GM12874 (cell line): Measurements from ENCODE around the gene PNPLA8.

Experiments used
- TF ChIP-seq, protein P1 (sequence below): IDR thresholded peaks from 2 replicates; pipeline ENCODE4 v1.5.1; 2011; ENCODE audit warnings: low read depth, mild to moderate bottlenecking, control low read depth, low read length, moderate library complexity; ENCODE audit not compliant: insufficient read depth

The PNPLA8 gene

DNA sequence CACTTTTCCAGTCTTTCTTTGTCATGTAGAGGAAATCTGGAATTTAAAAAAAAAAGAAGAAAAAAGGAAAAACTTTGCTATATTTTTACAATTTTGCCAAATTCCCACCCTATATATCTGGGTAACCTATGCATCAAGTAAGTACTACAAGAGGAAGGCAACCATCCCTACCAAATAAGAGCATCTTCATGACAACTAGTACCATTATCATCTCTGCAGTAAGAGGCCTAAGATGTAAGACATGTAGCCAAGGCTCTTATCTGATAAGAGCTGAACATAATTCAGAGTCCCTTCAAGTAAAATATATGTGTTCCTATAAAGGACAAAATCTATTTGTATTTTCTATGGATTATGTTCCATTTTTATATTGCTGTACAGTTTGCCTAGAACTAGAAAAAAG is 40.1 kb upstream of the PNPLA8 start:
- TF ChIP-seq, protein P1, sequence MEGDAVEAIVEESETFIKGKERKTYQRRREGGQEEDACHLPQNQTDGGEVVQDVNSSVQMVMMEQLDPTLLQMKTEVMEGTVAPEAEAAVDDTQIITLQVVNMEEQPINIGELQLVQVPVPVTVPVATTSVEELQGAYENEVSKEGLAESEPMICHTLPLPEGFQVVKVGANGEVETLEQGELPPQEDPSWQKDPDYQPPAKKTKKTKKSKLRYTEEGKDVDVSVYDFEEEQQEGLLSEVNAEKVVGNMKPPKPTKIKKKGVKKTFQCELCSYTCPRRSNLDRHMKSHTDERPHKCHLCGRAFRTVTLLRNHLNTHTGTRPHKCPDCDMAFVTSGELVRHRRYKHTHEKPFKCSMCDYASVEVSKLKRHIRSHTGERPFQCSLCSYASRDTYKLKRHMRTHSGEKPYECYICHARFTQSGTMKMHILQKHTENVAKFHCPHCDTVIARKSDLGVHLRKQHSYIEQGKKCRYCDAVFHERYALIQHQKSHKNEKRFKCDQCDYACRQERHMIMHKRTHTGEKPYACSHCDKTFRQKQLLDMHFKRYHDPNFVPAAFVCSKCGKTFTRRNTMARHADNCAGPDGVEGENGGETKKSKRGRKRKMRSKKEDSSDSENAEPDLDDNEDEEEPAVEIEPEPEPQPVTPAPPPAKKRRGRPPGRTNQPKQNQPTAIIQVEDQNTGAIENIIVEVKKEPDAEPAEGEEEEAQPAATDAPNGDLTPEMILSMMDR, result no peak

DNA sequence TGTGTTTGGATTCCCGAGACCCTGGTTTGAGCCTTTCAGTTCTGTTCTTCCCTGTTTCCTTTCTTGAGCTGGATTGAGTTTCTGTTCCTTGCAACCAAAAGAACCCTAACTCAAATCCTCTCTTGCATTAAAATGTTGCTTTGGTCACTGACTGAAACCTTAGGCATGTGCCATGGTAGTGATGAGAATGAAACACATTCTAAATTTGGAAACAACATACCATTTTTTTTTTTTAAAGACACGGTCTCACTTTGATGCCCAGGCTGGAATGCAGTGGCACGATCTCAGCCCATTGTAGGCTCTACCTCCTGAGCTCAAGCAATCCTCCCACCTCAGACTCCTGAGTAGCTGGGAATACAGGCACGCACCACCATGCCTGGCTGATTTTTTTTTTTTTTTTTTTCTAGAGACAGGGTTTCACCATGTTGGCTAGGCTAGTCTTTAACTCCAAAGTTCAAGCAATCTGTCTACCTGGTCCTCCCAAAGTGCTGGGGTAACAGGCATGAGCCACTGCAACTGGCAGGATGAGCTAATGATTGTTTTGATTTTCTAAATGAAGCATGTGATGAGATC is 35.2 kb upstream of the PNPLA8 start:
- TF ChIP-seq, protein P1, result no peak

DNA sequence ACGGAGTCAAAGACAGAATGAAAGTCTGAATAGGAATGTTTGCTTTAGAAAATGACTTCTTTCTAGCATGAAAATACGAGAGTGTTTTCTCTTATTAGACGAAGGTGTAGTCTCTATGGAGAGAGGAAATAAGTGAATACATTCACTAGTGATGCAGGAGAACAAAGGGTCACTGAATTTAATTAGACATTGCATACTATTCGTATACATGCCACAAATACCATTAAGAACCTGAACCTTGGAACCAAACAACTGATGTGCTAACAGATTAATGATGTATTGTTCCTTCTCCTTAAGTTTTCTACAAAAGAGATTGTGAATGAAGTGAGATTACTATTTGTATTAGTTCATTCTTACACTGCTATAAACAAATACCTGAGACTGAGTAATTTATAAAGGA is 33.3 kb upstream of the PNPLA8 start:
- TF ChIP-seq, protein P1, result no peak

DNA sequence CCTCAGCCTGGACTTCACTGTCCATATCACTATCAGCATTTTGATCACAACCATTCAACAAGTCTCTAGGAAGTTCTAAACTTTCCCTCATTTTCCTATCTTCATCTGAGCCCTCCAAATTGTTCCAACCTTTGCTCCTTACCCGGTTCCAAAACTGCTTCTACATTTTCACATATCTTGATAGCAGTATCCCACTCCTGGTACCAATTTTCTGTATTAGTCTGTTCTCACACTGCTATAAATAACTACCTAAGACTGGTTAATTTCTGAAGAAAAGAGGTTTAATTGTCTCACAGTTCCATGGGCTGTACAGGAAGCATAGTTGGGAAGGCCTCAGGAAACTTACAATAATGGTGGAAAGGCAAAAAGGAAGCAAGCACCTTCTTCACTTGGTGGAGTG is 31.7 kb upstream of the PNPLA8 start:
- TF ChIP-seq, protein P1, result no peak

DNA sequence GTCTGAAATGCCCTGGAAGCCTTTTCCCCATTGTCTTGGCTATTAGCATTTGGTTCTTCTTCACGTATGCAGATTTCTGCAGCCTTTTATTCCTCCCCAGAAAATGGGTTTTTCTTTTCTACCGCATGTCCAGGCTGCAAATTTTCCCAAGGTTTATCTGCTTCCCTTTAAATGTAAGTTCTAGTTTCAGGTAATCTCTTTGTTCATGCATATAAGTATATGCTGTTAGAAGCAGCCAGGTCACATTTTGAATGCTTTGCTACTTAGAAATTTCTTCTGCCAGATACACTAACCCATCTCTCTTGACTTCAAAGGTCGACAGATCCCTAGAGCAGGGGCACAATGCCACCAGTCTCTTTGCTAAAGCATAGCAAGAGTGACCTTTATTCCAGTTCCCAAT is 31.3 kb upstream of the PNPLA8 start:
- TF ChIP-seq, protein P1, result no peak

DNA sequence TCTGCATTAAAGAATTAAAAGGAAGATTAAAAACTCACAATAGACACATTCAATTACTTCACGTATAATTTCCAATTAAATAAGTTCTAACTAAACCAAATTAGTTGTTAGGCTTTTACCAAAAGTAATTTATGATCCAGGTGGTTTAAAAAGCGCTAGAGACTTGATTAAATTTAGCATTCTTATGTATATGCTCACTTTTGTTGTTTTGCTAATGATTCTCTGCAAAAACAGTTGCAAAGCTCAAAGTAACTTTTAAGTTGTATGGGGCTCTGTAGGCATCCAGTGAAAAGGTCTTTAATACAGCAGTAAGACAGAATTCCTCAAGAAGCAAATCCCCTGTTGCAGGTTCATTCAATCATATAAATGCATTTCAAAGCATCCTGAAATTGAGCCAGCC is 15.5 kb upstream of the PNPLA8 start:
- TF ChIP-seq, protein P1, result no peak

DNA sequence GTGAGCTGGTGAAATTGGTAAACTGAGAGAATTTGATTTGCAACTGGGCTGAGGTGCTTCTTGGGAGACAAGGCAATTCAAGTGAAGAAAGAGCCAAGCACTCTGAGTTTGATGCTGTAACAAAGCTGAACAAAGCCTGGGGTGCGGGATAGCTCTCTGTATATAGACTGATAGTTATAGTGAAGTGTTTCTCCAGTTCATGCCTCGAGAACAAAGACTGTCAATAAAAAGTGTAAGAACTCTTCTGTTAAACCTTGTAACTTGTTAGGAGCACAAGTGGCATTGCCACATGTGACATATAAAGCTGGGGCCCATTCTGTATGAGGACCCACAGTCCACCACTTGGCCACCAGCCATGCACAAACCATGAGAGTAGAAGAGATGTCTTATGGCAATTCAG is 11.3 kb upstream of the PNPLA8 start:
- TF ChIP-seq, protein P1, result no peak

DNA sequence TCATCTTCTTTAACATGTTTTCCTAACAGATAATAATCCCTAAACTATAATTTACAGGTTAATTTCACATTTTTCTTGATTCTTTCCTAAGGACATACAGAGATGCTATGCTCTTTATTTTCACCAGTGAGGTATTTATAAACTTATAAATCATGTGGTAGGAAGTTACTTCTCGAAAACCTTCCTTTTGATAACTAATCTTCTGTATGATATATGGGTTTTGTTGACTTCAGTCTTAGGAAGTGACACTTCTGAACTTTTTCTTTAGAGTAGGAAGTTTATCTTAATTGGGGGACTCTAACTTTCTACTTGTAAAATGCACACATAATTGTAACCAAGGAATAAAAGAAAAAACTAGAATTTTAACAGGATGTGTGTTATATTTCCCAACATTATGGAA is 9.8 kb upstream of the PNPLA8 start:
- TF ChIP-seq, protein P1, result no peak
